SK-N-SH (cell line): ENCODE measurements around the gene PTPN2. TPM values are rescaled to one million over a fixed set of nuclear protein-coding genes. Genes with fewer than 3 reads are reported as not detected.

Experiments
- CTCF ChIA-PET: fragments of 300-600, 350-600 bp; formaldehyde crosslinking; extraction: SDS; loops from one replicate; lab custom pipeline; 2021; lab: Yijun Ruan, JAX
- POLR2A ChIA-PET: fragments of 350-600 bp; sonication (Branson Sonifier 250); formaldehyde crosslinking; extraction: SDS; loops from one replicate; lab custom pipeline; 2020; ENCODE audit warnings: antibody characterized with exemption, inconsistent platforms; lab: Yijun Ruan, JAX
- DNase-seq: peaks from one replicate; pipeline ENCODE4 v3.0.0; 2012
- H2AFZ ChIP-seq: fragments of 200-600 bp; sonication (generic); 2 replicates; pipeline ENCODE4 v1.8.1; 2016; ENCODE audit warnings: antibody characterized with exemption, mild to moderate bottlenecking, low read depth
- H3F3A ChIP-seq: fragments of 200-600 bp; sonication (generic); replicated peaks from 2 replicates; pipeline ENCODE3; 2016; ENCODE audit warnings: antibody characterized with exemption, mild to moderate bottlenecking; ENCODE audit not compliant: insufficient read depth
- H3K27ac ChIP-seq, 2 experiments: fragments of 200-500 bp in 1 of 2; fragments of 200-600 bp in 1 of 2; sonication (Bioruptor generic) in 1 of 2; sonication (generic), shearing (Covaris generic) in 1 of 2; 2 replicates each; pipeline versions ENCODE4 v1.5.1 to v1.6.1; 2014 to 2016; ENCODE audit warnings: low read depth in 2 of 2, inconsistent platforms in 1 of 2, low read length in 1 of 2, mild to moderate bottlenecking in 1 of 2, mixed read lengths in 1 of 2
- H3K27me3 ChIP-seq: fragments of 200-600 bp; sonication (generic), shearing (Covaris generic); 2 replicates; pipeline ENCODE4 v1.6.1; 2016; ENCODE audit warnings: mixed run types; ENCODE audit not compliant: insufficient read depth
- H3K36me3 ChIP-seq, 2 experiments: fragments of 200-500 bp in 1 of 2; fragments of 200-600 bp in 1 of 2; sonication (Bioruptor generic) in 1 of 2; sonication (generic) in 1 of 2; replicated peaks in 1 of 2; 2 replicates each; pipeline versions ENCODE3 to v1.5.1; 2014 to 2016; ENCODE audit warnings: low read length in 1 of 2, mild to moderate bottlenecking in 1 of 2; ENCODE audit not compliant: insufficient read depth in 2 of 2, control insufficient read depth in 1 of 2
- H3K4me1 ChIP-seq, 2 experiments: fragments of 200-500 bp in 1 of 2; fragments of 200-600 bp in 1 of 2; sonication (Bioruptor generic) in 1 of 2; sonication (generic), shearing (Covaris generic) in 1 of 2; 2 replicates each; pipeline versions ENCODE4 v1.5.1 to v1.6.1; 2014 to 2016; ENCODE audit warnings: low read depth in 1 of 2, low read length in 1 of 2, mixed run types in 1 of 2; ENCODE audit not compliant: insufficient read depth in 2 of 2, control insufficient read depth in 1 of 2
- H3K4me2 ChIP-seq: fragments of 200-600 bp; sonication (generic), shearing (Covaris generic); 2 replicates; pipeline ENCODE4 v1.6.1; 2017; ENCODE audit warnings: mixed run types
- H3K4me3 ChIP-seq, 2 experiments: fragments of 200-500 bp in 1 of 2; fragments of 200-600 bp in 1 of 2; sonication (Bioruptor generic) in 1 of 2; sonication (generic), shearing (Covaris generic) in 1 of 2; 2 replicates each; pipeline versions ENCODE4 v1.5.1 to v1.8.1; 2014 to 2016; ENCODE audit warnings: low read depth in 2 of 2, inconsistent platforms in 1 of 2, low read length in 1 of 2, mild to moderate bottlenecking in 1 of 2, mixed read lengths in 1 of 2, moderate library complexity in 1 of 2
- H3K79me2 ChIP-seq: fragments of 200-600 bp; sonication (generic); 2 replicates; pipeline ENCODE4 v1.8.1; 2017; ENCODE audit warnings: mild to moderate bottlenecking; ENCODE audit not compliant: insufficient read depth
- H3K9ac ChIP-seq: fragments of 200-600 bp; sonication (generic); 2 replicates; pipeline ENCODE4 v1.6.1; 2017; ENCODE audit warnings: mixed run types
- H3K9me2 ChIP-seq: fragments of 200-600 bp; sonication (generic); 2 replicates; pipeline ENCODE4 v1.6.1; 2017; ENCODE audit warnings: mixed run types
- H3K9me3 ChIP-seq: fragments of 200-600 bp; sonication (generic); 2 replicates; pipeline ENCODE4 v1.6.1; 2017; ENCODE audit warnings: mixed run types, mild to moderate bottlenecking, moderate library complexity
- H4K20me1 ChIP-seq: fragments of 200-600 bp; sonication (generic); 2 replicates; pipeline ENCODE4 v1.6.1; 2017; ENCODE audit warnings: mild to moderate bottlenecking, mixed run types; ENCODE audit not compliant: insufficient read depth
- CHD2 ChIP-seq: fragments of 150-350 bp; IDR thresholded peaks from 2 replicates; pipeline ENCODE4 v1.6.1; 2018; ENCODE audit warnings: low read length; ENCODE audit not compliant: partially characterized antibody
- CTCF ChIP-seq: fragments of 200-600 bp; sonication (generic); IDR thresholded peaks from 2 replicates; pipeline ENCODE4 v1.6.1; 2017; ENCODE audit warnings: antibody characterized with exemption, mild to moderate bottlenecking, moderate library complexity
- FOSL2 ChIP-seq: IDR thresholded peaks from 2 replicates; pipeline ENCODE4 v1.4.0; 2012; ENCODE audit warnings: low read depth, mild to moderate bottlenecking, moderate library complexity, borderline replicate concordance
- FOXM1 ChIP-seq: IDR thresholded peaks from 2 replicates; pipeline ENCODE4 v1.4.0; 2012; ENCODE audit warnings: low read depth, mild to moderate bottlenecking
- GATA2 ChIP-seq: sonication (generic); formaldehyde crosslinking; IDR thresholded peaks from 2 replicates; pipeline ENCODE4 v1.5.0; 2020; ENCODE audit warnings: mild to moderate bottlenecking, missing genetic modification reagents
- MEF2A ChIP-seq: IDR thresholded peaks from 2 replicates; pipeline ENCODE4 v1.4.0; 2012; ENCODE audit warnings: low read depth, borderline replicate concordance
- NFIC ChIP-seq: IDR thresholded peaks from 2 replicates; pipeline ENCODE4 v1.4.0; 2012; ENCODE audit warnings: borderline replicate concordance
- POLR2AphosphoS5 ChIP-seq: IDR thresholded peaks from 2 replicates; pipeline ENCODE4 v1.6.1; 2012; ENCODE audit warnings: low read depth, low read length
- RCOR1 ChIP-seq: fragments of 150-350 bp; IDR thresholded peaks from 2 replicates; pipeline ENCODE4 v1.6.1; 2017; ENCODE audit warnings: antibody characterized with exemption, low read length
- REST ChIP-seq: IDR thresholded peaks from 2 replicates; pipeline ENCODE4 v1.6.1; 2012; ENCODE audit warnings: mild to moderate bottlenecking, low read depth, low read length, moderate library complexity
- RXRA ChIP-seq: IDR thresholded peaks from 2 replicates; pipeline ENCODE4 v1.4.0; 2012; ENCODE audit warnings: low read depth, mild to moderate bottlenecking, borderline replicate concordance
- TAF1 ChIP-seq: IDR thresholded peaks from 2 replicates; pipeline ENCODE4 v1.6.1; 2012; ENCODE audit warnings: low read depth, mild to moderate bottlenecking, low read length, moderate library complexity, borderline replicate concordance
- USF2 ChIP-seq: fragments of 150-350 bp; IDR thresholded peaks from 2 replicates; pipeline ENCODE4 v1.6.1; 2017; ENCODE audit warnings: antibody characterized with exemption, low read length, low read depth, borderline replicate concordance
- YY1 ChIP-seq: IDR thresholded peaks from 2 replicates; pipeline ENCODE4 v1.4.0; 2012; ENCODE audit warnings: low read depth, mild to moderate bottlenecking
- WGBS: methylation state at CpG from one replicate; pipeline ENCODE4 v1.1.6; 2017; ENCODE audit warnings: low lambda C conversion rate; 5-methylcytosine and 5-hydroxymethylcytosine counted together
- polyA plus RNA-seq, 3 experiments: library from polyadenylated mRNA; depleted of rRNA; stranded (reverse); fragments of >200 nt; gene quantifications; 2 replicates each; pipeline ENCODE4 v1.2.3, GENCODE V29; 2012

PTPN2 gene
- polyA plus RNA-seq, 1 of the 3 experiments (the other 2 are of a cell fraction): 11.2 TPM

- no peak for TF ChIP-seq REST
- no peak for TF ChIP-seq USF2
- TF ChIP-seq GATA2 (CRISPR knock-in tag): no peak
- TF ChIP-seq CTCF: no peak
- TF ChIP-seq RXRA: no peak
Measured at GRCh38 chr18:12839057-12839525, 44.9 kb downstream of the PTPN2 start (continued).

GRCh38 chr18:12838178-12838634 is 45.8 kb downstream of the PTPN2 start:
- H3K4me2 ChIP-seq: peak overlapping the region; percentile 64
- no peaks in the 10 kb centered on the region for H3K79me2 ChIP-seq
- H4K20me1 ChIP-seq: no peaks in the 10 kb centered on the region
- DNase-seq: peak; percentile 22
- H3F3A ChIP-seq: peaks cover 5% of the 10 kb centered on the region
- H3K9me3 ChIP-seq: no peaks in the 10 kb centered on the region
- H3K9ac ChIP-seq: no peak overlapping the region; the same call in 1 of the 2 replicates
- H3K9me2 ChIP-seq: no peaks in the 10 kb centered on the region
- H3K27me3 ChIP-seq: no peaks in the 10 kb centered on the region
- no peak for TF ChIP-seq NFIC
- no peak for TF ChIP-seq CHD2
- TF ChIP-seq FOSL2: no peak
- no peak for TF ChIP-seq MEF2A
- TF ChIP-seq YY1: no peak
- TF ChIP-seq RCOR1: no peak
- no peak for TF ChIP-seq POLR2AphosphoS5
- TF ChIP-seq FOXM1: no peak
- no peak for TF ChIP-seq TAF1
- peaks cover 7 to 23% of the 10 kb centered on the region in 2 experiments; a peak in 3 of 4 replicates for H3K4me1 ChIP-seq
- H2AFZ ChIP-seq: peak overlapping the region; percentile 77
- CTCF ChIA-PET: no interaction called here
- H3K27ac ChIP-seq: peak overlapping the region; percentile 13 to 39; a peak in 3 of 4 replicates
- H3K4me3 ChIP-seq: no peak overlapping the region
- H3K36me3 ChIP-seq: peaks cover 6 to 9% of the 10 kb centered on the region in 2 experiments
- 50% methylated on average over 4 of the region's 4 CpGs for WGBS
- POLR2A ChIA-PET: no interaction called here
